Endothelial cell of umbilical vein (primary cell): Measurements from ENCODE around the gene WIPI1.

Experiments used
- GATA2 ChIP-seq: IDR thresholded peaks from 2 replicates; pipeline ENCODE4 v1.7.0; 2011; ENCODE audit warnings: low read depth, mild to moderate bottlenecking, moderate library complexity, mixed read lengths, low read length; ENCODE audit not compliant: insufficient read length, insufficient read depth
- POLR2A ChIP-seq: IDR thresholded peaks from 2 replicates; pipeline ENCODE4 v1.6.1; 2012; ENCODE audit warnings: low read depth, mild to moderate bottlenecking, control low read depth, low read length

DNA sequence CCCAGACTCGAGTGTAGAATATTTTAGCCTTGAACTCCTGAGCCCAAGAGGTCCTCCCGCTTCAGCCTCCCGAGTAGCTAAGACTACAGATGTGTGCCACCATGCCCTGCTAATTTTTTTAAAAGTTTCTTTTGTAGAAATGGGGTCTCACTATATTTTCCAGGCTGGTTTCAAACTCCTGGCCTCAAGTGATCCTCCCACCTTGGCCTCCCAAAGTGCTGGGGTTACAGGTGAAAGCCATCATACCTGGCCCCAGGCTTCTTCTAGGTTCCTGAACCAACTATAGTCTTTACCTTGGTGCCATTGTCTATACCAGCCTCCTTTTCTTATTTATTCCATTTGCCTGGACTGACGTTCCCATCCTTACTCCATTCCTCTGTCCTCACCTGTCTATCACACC lies 37.8 kb upstream of the WIPI1 start:
- TF ChIP-seq POLR2A: no peak
- no peak for TF ChIP-seq GATA2
